ENCODE results near the gene GPATCH1.

GRCh38 chr19:33177417-33177979 lies 96.5 kb downstream of the GPATCH1 start:
- TF ChIP-seq GATA2 (IDR thresholded peaks at IDR 0.05; ENCODE audit: low read depth, low read length) (0 out of 2 replicates have a peak, but pooled peaks have one; percentile 7), GATA3 (IDR thresholded peaks at IDR 0.05; ENCODE audit: low read depth, low read length) (no peak)
